Neutrophil (primary cell): Measurements from ENCODE around the gene ORAI1.

ENCODE experiments used
- H3K27ac ChIP-seq: fragments of 200-600 bp; sonication (generic); 2 replicates; pipeline ENCODE4 v1.5.1; 2016; ENCODE audit warnings: mild to moderate bottlenecking, moderate library complexity
- H3K27me3 ChIP-seq: fragments of 200-600 bp; sonication (generic); 2 replicates; pipeline ENCODE4 v1.6.0; 2016; ENCODE audit warnings: mild to moderate bottlenecking
- H3K36me3 ChIP-seq: fragments of 200-600 bp; sonication (generic); 2 replicates; pipeline ENCODE4 v1.5.1; 2017
- H3K4me1 ChIP-seq, 2 experiments: fragments of 200-600 bp in 1 of 2; sonication (generic) in 1 of 2; 1 replicate in 1 of 2; 2 replicates in 1 of 2; pipeline versions ENCODE4 v1.5.1 to v1.6.1; 2013 to 2016; ENCODE audit warnings: low read depth in 1 of 2, low read length in 1 of 2, mild to moderate bottlenecking in 1 of 2, moderate library complexity in 1 of 2; ENCODE audit not compliant: control insufficient read depth in 1 of 2, insufficient read depth in 1 of 2
- H3K4me3 ChIP-seq, 2 experiments: fragments of 200-600 bp in 1 of 2; sonication (generic) in 1 of 2; 1 replicate in 1 of 2; 2 replicates in 1 of 2; pipeline ENCODE4 v1.5.1; 2013 to 2016; ENCODE audit warnings: low read depth in 1 of 2, low read length in 1 of 2, mild to moderate bottlenecking in 1 of 2, moderate library complexity in 1 of 2
- H3K9me3 ChIP-seq: fragments of 200-600 bp; sonication (generic); 2 replicates; pipeline ENCODE4 v1.5.1; 2016
- CTCF ChIP-seq: fragments of 200-600 bp; sonication (generic); IDR thresholded peaks from 2 replicates; pipeline ENCODE4 v1.5.1; 2016; ENCODE audit warnings: antibody characterized with exemption

The ORAI1 gene

GRCh38 chr12:121626087-121626852 is at the start of gene ORAI1:
TSS of gene ORAI1 (plus strand) at chr12:121626530.
- H3K36me3 ChIP-seq, result no peaks in the 10 kb centered on the region
- no peaks in the 10 kb centered on the region for H3K27me3 ChIP-seq
- peak within 1 kb of the TSS; percentile 81 to 91 for H3K4me3 ChIP-seq
- no peaks in the 10 kb centered on the region for H3K9me3 ChIP-seq
- H3K27ac ChIP-seq, result peak within 1 kb of the TSS; percentile 94
- TF ChIP-seq CTCF, result peak; percentile 63
- peaks cover 52 to 53% of the 10 kb centered on the region in 2 experiments for H3K4me1 ChIP-seq

DNA sequence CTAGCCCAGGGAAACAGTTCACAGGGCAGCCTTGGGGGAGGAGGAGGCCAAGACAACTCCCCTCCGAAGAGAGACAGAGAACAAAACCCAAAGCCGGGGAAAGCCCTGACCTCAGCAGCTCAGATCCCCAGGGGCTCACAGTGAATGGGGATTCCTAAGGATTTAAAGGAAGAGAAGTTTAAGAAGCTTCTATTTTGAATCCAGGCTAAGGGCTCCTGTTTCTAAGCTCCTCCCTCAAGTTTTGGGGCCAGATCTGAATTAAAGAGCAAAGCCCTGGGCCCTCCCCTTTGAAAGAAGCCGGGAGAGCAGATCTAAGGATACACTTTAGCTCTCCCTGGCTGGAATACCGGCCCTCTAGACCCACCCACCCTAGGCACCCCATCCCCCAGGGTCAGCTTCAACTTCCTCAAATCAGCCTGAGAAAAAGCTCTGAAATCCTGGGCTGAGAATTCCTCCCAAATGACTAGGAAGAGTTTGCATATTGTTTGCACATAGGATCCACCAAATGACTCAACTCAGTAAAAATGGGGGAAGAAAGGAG is 49.4 kb upstream of the ORAI1 start:
- TF ChIP-seq CTCF, result no peak
- Histone ChIP-seq H3K36me3 (no peaks in the 10 kb centered on the region), H3K9me3 (no peaks in the 10 kb centered on the region), H3K27ac (no peak overlapping the region), H3K4me1 (peaks cover 21 to 33% of the 10 kb centered on the region in 2 experiments), H3K27me3 (peaks cover 33% of the 10 kb centered on the region), H3K4me3 (no peak overlapping the region)

DNA sequence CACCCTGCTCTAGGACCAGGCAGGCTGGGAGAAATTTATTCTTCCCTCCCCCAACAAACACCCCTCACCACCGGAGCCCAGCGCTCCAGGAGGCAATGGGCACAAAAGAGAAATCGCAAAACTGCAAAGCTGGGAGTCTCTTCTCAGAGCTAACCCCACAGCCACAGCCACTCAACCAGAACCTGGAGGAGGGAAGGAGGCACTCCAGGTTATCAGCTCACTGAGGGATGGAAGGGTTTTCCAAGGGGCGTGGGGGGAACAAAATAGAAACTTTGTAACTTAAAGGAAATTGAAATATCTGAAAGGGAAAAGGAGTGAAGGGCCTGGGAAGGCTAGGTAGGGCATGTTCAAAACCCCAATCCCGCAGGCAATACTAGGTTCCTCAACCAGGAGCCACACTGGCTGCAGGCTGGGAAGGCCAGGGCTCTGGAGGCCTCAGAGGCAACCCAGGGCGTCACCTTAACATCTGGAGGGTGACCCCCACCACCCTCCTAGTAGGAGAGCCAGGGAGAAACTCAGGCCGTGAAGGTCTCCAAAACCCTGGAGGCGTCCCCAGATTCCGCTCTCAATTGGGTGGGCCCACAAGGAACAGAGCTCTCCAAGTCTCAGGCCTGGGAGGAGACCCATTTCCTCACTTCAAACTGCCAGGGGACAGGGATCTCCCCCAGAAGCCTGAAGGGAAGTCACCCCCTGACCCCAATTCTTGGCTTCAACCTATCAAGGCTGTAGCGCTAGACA is 48.7 kb upstream of the ORAI1 start:
- H3K27ac ChIP-seq, result no peak overlapping the region
- H3K9me3 ChIP-seq, result no peaks in the 10 kb centered on the region
- H3K4me3 ChIP-seq, result no peak overlapping the region
- no peak for TF ChIP-seq CTCF
- no peaks in the 10 kb centered on the region for H3K36me3 ChIP-seq
- peaks cover 40% of the 10 kb centered on the region for H3K27me3 ChIP-seq
- peaks cover 25 to 34% of the 10 kb centered on the region in 2 experiments for H3K4me1 ChIP-seq

DNA sequence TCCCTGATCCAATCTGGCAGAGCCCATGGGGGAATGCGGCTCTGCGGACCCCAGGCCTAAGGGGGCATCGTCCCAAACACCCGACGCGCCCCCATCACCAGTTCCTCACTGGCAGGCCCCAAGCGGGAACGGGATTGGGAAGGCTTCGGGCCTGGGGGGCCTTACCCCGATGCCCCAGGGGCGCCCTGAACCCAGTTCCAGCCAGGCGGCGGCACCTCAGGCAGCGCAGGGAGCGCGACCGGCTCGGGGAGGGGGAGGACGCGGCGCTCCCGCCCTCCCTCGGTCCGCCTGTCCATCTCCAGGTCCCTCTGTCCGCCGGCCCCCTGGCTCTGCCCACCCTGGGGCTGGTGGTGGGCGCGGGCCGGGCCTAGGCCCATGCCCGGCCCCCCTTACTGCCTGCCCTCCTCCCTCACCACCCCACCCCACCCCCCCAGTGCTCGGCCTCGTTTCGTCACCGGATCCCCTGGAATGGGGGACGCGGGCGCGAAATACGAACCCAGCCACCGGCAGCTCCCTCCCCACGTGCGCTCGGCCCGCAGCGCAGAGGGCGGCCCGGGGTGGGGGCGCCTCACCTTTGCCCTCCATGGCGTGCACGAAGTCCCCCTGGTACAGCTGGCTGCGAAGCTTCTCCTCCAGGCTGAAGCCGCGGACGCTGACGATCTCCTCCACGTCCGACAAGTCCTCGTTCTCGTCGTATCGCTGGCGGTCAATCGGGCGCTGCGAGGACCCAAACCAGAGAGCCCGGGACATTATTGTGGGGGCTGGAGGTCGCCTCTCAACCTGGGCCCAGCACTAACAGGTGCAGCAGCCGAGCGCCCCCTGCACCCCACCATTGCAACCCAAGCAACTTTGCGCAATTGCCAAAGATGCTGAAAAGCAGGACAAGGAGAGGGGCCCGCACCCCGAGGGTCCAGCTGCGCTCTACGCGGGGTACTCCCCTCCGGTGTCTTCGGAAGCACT is 47.8 kb upstream of the ORAI1 start:
- no peak for TF ChIP-seq CTCF
- no peaks in the 10 kb centered on the region for H3K36me3 ChIP-seq
- peaks cover 25 to 34% of the 10 kb centered on the region in 2 experiments for H3K4me1 ChIP-seq
- H3K27me3 ChIP-seq, result peaks cover 49% of the 10 kb centered on the region
- peak overlapping the region; percentile 67 to 83 for H3K4me3 ChIP-seq
- no peaks in the 10 kb centered on the region for H3K9me3 ChIP-seq
- H3K27ac ChIP-seq, result no peak overlapping the region
